Myocyte (in vitro differentiated cells): ENCODE data around the gene THAP2. TPM values are rescaled to one million over a fixed set of nuclear protein-coding genes. Genes with fewer than 3 reads are reported as not detected.
"Not testable (repeated sequence)": the region's sequence is repeated elsewhere in the genome, so short reads cannot be mapped to it uniquely, and the experiment has no call there.

Experiments
- DNase-seq: peaks from one replicate; pipeline ENCODE4 v3.0.0-alpha.2; 2012; ENCODE audit warnings: low read depth
- total RNA-seq: library from RNA; depleted of rRNA; stranded (reverse); fragments of >200 nt; gene quantifications from 2 replicates; pipeline ENCODE4 v1.2.3, GENCODE V29; 2014

Gene THAP2
- total RNA-seq, 1 donor from 2014 or later, result 10.6 TPM

- peak; percentile 67 for DNase-seq
Measured at GRCh38 chr12:71662849-71663560, 1.1 kb upstream of the THAP2 start.

DNA sequence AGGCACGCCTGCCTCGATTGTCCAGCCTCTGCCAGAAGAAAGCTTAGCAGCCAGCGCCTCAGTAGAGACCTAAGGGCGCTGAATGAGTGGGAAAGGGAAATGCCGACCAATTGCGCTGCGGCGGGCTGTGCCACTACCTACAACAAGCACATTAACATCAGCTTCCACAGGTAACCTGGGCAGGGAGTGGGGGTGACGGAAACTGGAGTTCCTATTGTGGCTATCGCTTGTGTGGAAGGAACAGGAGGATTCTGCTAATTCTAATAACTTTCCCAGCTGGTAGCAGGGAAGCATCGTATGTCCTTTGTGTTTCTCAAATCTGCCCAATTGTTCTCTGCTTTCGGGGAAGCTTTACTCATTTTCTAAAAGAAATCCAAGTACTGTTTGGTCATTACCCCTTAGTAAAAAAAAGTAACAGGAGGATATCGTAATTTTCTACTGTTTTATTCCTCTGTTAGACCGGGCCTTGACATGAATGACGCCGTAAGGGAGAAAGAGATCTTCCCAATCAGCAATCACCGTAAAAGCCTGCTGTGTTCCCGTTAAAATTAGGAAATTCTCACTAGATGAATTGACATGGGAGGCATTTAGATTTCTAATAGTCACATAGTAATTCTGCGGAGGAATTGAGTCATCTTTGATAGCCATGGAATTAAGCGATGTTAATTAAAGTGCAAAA is 449 bp downstream of the THAP2 start:
- DNase-seq, result peak; percentile 20

GRCh38 chr12:71665090-71665463 is 976 bp downstream of the THAP2 start:
- DNase-seq, result no peak

GRCh38 chr12:71666259-71666658 is 2.2 kb downstream of the THAP2 start:
- no peak for DNase-seq

DNA sequence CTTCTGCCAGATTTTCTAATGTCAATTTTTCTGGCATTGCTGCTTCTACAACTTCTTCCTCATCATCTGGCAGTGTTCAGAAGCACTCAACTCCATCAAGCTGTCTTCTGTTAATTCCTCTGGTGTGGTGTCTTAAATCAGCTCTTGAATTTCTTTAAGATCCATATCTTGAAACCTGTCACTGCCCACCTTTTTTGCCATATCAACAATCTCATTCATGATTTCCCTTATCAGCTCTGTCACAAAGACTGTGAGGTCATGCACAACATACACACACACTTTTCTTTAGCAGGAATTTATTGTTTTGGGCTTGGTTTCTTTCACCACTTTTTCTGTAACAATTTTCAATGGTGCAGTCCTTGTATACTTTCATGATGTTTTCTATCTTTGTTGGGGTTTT is 7.2 kb downstream of the THAP2 start:
- no peak for DNase-seq

DNA sequence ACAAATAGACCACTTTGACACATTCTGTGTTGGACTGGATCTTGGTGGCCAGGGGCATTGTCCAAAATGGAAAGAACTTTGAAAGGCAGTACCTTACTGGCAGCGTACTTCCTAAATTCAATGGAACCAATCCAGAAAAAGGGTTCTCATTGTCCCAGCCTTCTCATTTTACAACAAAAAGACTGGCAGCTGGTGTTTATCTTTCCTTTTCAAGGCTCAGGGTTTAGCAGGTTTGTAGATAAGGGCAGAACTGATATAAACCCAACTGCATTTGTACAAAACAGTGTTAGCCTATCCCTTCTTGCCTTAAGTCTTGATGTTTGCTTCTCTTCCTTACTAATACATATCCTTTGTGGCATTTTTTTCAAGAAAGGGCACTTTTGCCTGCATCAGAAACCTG is 7.7 kb downstream of the THAP2 start:
- DNase-seq, result no peak

DNA sequence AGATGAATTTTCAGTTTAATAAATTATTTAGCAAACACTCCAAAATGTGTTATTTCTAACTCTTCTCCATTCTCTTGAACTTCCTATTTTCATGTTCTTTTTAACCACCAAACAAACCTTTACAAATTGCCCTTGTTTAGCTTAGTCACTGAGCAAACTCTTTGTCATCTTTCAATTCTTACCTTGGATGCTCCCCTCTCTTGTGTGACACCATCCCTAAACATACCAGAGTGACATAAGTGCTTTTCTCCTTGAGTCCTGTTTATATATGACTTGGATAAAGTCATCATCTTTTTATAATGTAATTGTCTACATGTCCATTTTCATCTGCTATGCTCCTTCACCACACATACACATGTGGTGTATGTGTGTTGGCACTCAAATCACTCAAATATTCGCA is 18.4 kb downstream of the THAP2 start:
- no peak for DNase-seq

DNA sequence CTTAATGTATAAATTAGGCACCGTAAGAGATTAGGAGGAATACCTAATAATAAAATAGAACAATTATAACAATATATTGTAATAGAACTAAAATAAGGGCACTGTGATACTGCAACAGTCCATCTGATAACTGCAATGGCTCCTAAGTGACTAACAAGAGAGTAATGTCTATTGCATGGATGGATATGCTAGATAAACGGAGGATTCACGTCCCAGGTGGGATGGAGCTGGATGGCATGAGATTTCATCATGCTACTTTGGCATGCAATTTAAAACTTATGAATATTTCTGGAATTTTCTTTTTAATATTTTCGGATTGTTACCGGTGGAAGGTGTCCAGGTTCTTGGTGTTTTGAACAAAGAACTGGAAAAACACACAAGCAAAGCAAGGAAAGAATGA is 19.5 kb downstream of the THAP2 start:
- DNase-seq, result no peak

- DNase-seq, result no peak
Measured at GRCh38 chr12:71684081-71684480, 20.0 kb downstream of the THAP2 start.

DNA sequence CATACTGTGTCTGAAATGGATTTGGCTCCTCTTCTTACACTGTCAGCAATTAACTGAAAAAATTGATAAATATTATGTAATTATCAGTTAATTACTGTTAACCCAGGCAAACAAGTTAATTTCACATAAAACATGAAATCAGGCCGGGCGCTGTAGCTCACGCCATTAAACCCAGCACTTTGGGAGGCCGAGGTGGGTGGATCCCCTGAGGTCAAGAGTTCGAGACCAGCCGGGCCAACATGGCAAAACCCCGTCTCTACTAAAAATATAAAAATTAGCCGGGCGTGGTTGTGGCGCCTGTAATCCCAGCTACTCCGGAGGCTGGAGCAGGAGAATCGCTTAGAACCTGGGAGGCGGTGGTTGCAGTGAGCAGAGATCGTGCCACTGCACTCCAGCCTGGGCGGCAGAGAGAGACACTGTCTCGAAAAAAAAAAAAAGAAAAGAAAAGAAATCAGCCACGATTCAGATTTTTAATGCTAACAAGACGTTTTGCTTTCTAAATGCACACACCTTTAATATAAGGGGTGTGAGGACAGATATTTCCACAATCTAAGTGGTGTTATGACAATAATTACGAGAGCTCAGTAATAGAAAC is 21.3 kb downstream of the THAP2 start:
- peak; percentile 29 for DNase-seq

- DNase-seq, result peak; percentile 94
Measured at GRCh38 chr12:71685914-71686657, 22.0 kb downstream of the THAP2 start, which contains the start of gene TMEM19. TSS of gene TMEM19 (plus strand) at chr12:71686082. CDS start at chr12:71686681, 599 bp downstream.

DNA sequence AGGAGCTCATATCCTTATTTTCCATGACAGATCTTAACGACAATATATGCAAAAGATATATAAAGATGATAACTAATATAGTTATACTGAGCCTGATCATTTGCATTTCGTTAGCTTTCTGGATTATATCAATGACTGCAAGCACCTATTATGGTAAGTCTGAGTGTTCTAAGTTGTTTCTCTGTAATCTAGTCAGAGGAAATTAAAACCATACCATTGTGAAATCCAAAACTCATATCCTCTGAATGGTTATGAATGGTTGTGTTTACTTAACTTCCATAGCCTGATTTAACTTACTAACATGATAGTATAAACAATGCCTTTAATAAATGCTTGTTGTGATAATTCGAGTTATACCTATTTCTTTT is 22.5 kb downstream of the THAP2 start:
- no peak for DNase-seq

- not testable (repeated sequence) for DNase-seq
Measured at GRCh38 chr12:71687172-71687571, 23.1 kb downstream of the THAP2 start.

GRCh38 chr12:71688961-71689570 is 25.0 kb downstream of the THAP2 start:
- no peak for DNase-seq

DNA sequence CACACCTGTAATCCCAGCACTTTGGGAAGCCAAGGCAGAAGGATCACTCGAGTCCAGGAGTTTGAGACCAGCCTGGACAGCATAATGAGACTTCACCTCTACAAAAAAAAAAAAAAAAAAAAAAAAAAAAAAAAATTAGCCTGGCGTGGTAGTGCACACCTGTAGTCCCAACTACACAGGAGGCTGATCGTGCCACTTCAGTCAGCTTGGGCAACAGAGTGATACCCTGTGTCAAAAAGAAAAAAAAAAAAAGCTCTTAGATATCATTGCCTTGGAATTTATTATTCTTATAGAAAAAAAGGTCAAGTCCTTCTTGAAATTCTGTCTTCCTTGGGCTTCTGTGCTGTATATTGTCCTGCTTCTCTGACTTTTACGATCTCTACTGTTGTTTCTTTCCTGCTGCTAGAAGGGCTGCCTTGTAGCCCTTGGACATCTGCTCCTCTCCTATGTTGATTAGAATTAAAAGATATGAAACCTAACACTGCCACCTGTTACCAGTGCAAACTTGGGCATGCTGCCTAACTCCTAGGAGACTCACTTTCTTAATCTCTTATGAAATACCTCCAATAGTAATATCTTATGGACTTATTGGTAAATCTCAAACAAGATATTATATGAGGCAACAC is 27.5 kb downstream of the THAP2 start:
- DNase-seq, result peak; percentile 71

DNA sequence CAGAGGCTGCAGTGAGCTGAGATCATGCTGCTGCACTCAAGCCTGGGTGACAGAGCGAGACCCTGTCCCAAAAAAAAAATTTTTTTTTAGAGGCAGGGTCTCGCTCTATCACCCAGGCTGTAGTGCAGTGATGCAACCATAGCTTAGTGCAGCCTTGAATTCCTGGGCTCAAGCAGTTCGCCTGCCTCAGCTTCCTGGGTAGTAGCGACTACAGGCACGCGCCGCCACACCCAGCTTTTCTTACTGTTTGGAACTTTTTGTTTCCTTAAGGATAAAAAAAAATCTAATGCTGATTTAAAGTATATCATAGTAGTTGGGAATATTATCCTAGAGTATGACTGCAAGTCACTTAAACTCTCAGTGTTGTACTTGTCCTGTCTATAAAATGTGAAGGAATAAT is 29.0 kb downstream of the THAP2 start:
- DNase-seq, result no peak

DNA sequence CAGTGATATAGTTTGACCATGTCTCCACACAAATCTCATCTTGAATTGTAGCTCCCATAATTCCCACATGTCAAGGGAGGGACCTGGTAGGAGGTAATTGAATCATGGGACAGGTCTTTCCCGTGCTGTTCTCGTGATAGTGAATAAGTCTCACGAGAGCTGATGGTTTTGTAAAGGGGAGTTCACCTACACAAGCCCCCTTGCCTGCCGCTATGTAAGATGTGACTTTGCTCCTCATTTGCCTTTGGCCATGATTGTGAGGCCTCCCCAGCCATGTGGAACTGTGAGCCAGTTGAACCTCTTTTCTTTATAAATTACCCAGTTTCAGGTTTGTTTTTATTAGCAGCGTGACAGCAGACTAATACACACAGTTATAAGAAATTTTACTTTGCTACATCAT is 29.6 kb downstream of the THAP2 start:
- not testable (repeated sequence) for DNase-seq

DNA sequence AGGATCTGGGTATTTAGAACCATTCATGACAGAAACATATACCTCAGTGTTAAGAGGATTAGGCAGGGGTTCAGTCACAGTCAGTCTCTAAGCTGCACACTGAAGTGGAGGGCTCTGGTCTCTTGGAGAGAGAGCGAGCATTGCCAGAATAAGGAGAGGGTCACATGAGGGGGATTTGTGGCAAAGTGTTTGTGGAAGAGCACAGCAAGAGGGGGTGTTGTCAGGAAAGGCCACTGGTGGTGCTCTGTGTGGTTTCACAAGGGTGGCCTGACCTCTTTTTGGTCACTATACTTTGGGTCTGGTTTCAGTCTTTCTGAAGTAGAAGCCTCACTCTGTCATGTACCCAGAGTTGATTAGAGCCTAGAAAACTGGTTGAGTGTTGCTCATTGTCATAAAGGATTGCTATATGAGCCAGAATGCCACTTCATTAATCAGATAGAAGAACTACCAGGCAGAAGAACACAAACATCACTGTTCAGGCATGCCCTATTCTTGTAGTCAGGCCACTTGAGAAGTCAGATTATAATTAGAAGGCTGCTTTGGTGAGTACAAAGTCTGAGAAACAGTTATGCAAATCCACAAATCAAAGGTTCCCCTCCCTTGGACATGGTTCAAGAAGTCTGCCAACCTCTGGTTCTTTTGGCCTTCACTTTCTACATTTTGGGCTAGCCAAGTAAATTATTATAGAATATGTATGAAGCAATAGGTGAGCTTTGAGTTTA is 30.2 kb downstream of the THAP2 start:
- peak; percentile 64 for DNase-seq

- no peak for DNase-seq
Measured at GRCh38 chr12:71695782-71696181, 31.7 kb downstream of the THAP2 start.

DNA sequence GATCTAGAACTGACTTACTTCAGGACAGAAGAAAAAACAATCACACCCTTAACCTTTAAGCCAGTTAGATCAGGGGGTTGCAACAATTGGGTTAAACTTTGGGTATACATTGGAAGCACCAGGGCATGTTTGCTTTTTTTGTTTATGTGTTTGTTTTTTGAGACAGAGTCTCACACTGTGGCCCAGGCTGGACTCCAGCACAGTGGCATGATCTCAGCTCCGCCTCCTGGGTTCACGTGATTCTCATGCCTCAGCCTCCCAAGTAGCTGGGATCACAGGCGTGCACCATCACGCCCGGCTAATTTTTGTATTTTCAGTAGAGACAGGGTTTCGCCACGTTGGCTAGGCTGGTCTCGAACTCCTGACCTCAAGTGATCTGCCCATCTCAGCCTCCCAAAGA is 38.1 kb downstream of the THAP2 start:
- not testable (repeated sequence) for DNase-seq
